Progenitor cell of endocrine pancreas (in vitro differentiated cells): ENCODE results near the gene SLC25A21. TPM values are rescaled to one million over a fixed set of nuclear protein-coding genes. Genes with fewer than 3 reads are reported as not detected.

ENCODE experiments used
- DNase-seq: peaks from one replicate; pipeline ENCODE4 v3.0.0; 2021; ENCODE audit warnings: low spot score; ENCODE audit not compliant: unreplicated experiment
- H3K27ac Mint-ChIP-seq: 2 replicates; pipeline ENCODE4 v1.8.0; 2021; ENCODE audit warnings: mild to moderate bottlenecking, moderate library complexity, mixed read lengths
- H3K27me3 Mint-ChIP-seq: 2 replicates; pipeline ENCODE4 v1.8.0; 2021; ENCODE audit warnings: mixed read lengths
- H3K36me3 Mint-ChIP-seq: 2 replicates; pipeline ENCODE4 v1.8.0; 2022; ENCODE audit warnings: mixed read lengths; ENCODE audit not compliant: insufficient read depth
- H3K4me1 Mint-ChIP-seq: 2 replicates; pipeline ENCODE4 v1.8.0; 2021; ENCODE audit warnings: low read depth, mixed read lengths
- H3K4me3 Mint-ChIP-seq: 2 replicates; pipeline ENCODE4 v1.8.0; 2021; ENCODE audit warnings: low read depth, mild to moderate bottlenecking, moderate library complexity, mixed read lengths
- H3K9me3 Mint-ChIP-seq: 2 replicates; pipeline ENCODE4 v1.8.0; 2021; ENCODE audit warnings: low read depth, mixed read lengths
- total RNA-seq: library from RNA; stranded (reverse); gene quantifications from 2 replicates; pipeline ENCODE4 v1.2.1, GENCODE V29; 2021
- TF ChIP-seq, protein P1 (sequence below): fragments of 200-600 bp; sonication (generic); IDR thresholded peaks from one replicate; pipeline ENCODE4 v1.5.0; 2021; ENCODE audit warnings: antibody characterized with exemption, mild to moderate bottlenecking; ENCODE audit not compliant: unreplicated experiment

SLC25A21 gene
- total RNA-seq, 1 donor from 2014 or later: 2.5 TPM

- Mint-ChIP-seq H3K4me1 (peaks cover 24% of the 10 kb centered on the region), H3K9me3 (peaks cover 3% of the 10 kb centered on the region), H3K27me3 (no peaks in the 10 kb centered on the region), H3K36me3 (peaks cover 3% of the 10 kb centered on the region), H3K4me3 (no peak overlapping the region), H3K27ac (no peak overlapping the region)
- TF ChIP-seq, protein P1, sequence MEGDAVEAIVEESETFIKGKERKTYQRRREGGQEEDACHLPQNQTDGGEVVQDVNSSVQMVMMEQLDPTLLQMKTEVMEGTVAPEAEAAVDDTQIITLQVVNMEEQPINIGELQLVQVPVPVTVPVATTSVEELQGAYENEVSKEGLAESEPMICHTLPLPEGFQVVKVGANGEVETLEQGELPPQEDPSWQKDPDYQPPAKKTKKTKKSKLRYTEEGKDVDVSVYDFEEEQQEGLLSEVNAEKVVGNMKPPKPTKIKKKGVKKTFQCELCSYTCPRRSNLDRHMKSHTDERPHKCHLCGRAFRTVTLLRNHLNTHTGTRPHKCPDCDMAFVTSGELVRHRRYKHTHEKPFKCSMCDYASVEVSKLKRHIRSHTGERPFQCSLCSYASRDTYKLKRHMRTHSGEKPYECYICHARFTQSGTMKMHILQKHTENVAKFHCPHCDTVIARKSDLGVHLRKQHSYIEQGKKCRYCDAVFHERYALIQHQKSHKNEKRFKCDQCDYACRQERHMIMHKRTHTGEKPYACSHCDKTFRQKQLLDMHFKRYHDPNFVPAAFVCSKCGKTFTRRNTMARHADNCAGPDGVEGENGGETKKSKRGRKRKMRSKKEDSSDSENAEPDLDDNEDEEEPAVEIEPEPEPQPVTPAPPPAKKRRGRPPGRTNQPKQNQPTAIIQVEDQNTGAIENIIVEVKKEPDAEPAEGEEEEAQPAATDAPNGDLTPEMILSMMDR: no peak
- DNase-seq: no peak
Measured at GRCh38 chr14:36860831-36861230, 311.6 kb downstream of the SLC25A21 start.

DNA sequence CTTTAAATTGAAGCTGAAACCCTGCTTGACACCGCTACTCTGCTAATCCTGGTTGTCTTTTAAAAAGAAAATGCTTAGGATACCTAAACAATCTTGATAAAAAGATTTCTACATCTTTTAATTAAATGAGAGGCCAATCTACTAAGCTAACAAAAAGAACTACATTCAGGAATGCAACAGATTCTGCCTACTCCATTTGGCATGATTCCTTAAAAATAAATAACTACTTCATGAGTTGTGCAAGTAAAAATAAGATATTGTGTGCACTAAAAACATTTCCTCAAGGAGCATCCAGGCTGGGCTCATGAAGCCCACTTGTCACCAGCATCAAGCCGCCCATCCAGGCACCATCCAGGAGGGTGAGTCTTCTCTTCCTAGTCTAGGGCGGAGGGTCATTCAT lies 313.3 kb downstream of the SLC25A21 start:
- Mint-ChIP-seq H3K9me3 (peaks cover 3% of the 10 kb centered on the region), H3K27me3 (no peaks in the 10 kb centered on the region), H3K27ac (peak overlapping the region; percentile 24), H3K36me3 (peaks cover 3% of the 10 kb centered on the region), H3K4me1 (peaks cover 26% of the 10 kb centered on the region), H3K4me3 (no peak overlapping the region)
- TF ChIP-seq, protein P1: no peak
- no peak for DNase-seq

GRCh38 chr14:36857842-36858445 lies 314.5 kb downstream of the SLC25A21 start:
- no peak overlapping the region for H3K27ac Mint-ChIP-seq

DNA sequence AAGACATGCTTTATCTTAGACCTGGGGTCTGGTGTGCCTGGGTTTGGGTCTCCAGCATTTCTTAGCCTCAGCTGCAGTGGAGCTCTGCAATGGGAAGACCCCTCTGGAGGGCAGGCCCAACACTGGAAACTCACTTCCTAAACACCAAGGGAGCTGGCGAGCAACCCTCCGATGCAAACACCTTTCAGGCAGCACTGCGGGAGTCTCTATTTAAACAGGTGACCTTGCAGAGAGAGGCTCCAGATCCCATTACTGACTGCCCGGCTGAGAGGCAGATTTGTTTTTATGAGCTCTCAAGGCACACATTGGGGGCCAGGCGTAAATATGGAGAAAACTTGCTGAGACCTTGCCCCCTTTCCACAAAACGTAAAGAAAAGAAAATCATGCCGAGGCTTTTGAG lies 315.3 kb downstream of the SLC25A21 start:
- peaks cover 3% of the 10 kb centered on the region for H3K9me3 Mint-ChIP-seq
- H3K36me3 Mint-ChIP-seq: peaks cover 3% of the 10 kb centered on the region
- H3K4me1 Mint-ChIP-seq: peaks cover 31% of the 10 kb centered on the region
- H3K27ac Mint-ChIP-seq: no peak overlapping the region
- no peak for DNase-seq
- no peak overlapping the region for H3K4me3 Mint-ChIP-seq
- no peaks in the 10 kb centered on the region for H3K27me3 Mint-ChIP-seq
- TF ChIP-seq, protein P1: no peak

More at GRCh38 chr14:36857842-36858445, 314.5 kb downstream of the SLC25A21 start:
- TF ChIP-seq, protein P1: no peak
- no peak for DNase-seq
- Mint-ChIP-seq H3K36me3 (peaks cover 3% of the 10 kb centered on the region), H3K27me3 (no peaks in the 10 kb centered on the region), H3K4me3 (no peak overlapping the region), H3K9me3 (peaks cover 3% of the 10 kb centered on the region), H3K4me1 (peaks cover 31% of the 10 kb centered on the region)

DNA sequence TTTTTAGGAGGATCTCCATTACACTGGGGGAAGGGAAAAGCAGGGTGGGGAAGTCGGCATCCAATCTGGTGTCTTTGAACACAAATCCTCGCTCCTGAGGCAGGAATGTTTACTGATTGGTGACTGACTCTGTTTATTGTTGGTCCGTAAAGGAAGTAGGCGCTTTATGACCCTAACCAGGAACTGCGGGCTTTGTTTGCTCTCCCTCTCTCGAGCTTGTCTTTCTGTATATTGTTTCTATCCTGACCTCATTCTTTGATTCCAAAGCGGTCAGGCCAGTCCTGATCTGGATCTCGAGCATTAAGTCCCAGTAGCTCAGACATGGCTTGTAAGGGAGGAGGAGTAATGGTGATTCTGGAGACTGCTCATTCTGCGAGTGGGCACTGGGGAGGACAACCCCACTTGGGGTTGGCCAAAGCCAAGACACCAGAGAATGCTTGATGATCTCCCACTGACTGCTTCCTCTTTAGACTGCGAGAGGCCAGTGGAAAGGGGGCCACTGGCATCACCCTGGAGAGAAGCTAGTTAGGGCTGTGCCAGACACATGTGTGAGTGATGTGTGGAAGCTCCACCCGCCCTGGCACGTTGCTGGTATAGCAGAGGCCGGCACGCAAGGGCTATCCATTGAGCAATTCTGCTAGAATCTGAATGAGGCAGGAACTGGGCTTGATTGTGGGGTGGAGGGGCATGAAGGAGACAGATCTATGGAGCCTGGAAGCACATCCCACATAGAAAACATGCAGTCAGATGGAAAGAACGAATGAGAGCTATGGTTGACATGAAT lies 316.1 kb downstream of the SLC25A21 start:
- TF ChIP-seq, protein P1: no peak
- peak overlapping the region; percentile 73 for H3K27ac Mint-ChIP-seq

More for the DNA sequence above, 316.1 kb downstream of the SLC25A21 start:
- Mint-ChIP-seq H3K27me3 (no peaks in the 10 kb centered on the region), H3K4me3 (no peak overlapping the region), H3K4me1 (peaks cover 31% of the 10 kb centered on the region), H3K36me3 (no peaks in the 10 kb centered on the region), H3K9me3 (no peaks in the 10 kb centered on the region)
- no peak for DNase-seq
